ENCODE results near the gene ZNF581.

Gene ZNF581

GRCh38 chr19:55611983-55612645 lies 31.3 kb upstream of the ZNF581 start:
- no peak for DNase-seq

- no peak for DNase-seq
Observed at GRCh38 chr19:55613396-55613795, 30.1 kb upstream of the ZNF581 start.

GRCh38 chr19:55613930-55614710 lies 29.3 kb upstream of the ZNF581 start:
- DNase-seq: no peak

- DNase-seq: no peak
Observed at GRCh38 chr19:55614711-55615542, 28.5 kb upstream of the ZNF581 start.

- DNase-seq: no peak
Observed at GRCh38 chr19:55615543-55616394, 27.7 kb upstream of the ZNF581 start.

- DNase-seq: no peak
Observed at GRCh38 chr19:55616395-55616875, 27.0 kb upstream of the ZNF581 start.

GRCh38 chr19:55617426-55617825 lies 26.0 kb upstream of the ZNF581 start:
- DNase-seq: no peak

GRCh38 chr19:55618426-55618825 lies 25.0 kb upstream of the ZNF581 start:
- DNase-seq: no peak

- DNase-seq: no peak
Observed at GRCh38 chr19:55619286-55619685, 24.2 kb upstream of the ZNF581 start.

- no peak for DNase-seq
Observed at GRCh38 chr19:55620410-55621204, 22.8 kb upstream of the ZNF581 start.

GRCh38 chr19:55621205-55621672 lies 22.2 kb upstream of the ZNF581 start:
- no peak for DNase-seq

- no peak for DNase-seq
Observed at GRCh38 chr19:55621673-55622231, 21.7 kb upstream of the ZNF581 start.

- no peak for DNase-seq
Observed at GRCh38 chr19:55622242-55622969, 21.0 kb upstream of the ZNF581 start.

- DNase-seq: no peak
Observed at GRCh38 chr19:55623130-55623529, 20.3 kb upstream of the ZNF581 start.

- no peak for DNase-seq
Observed at GRCh38 chr19:55623561-55623960, 19.9 kb upstream of the ZNF581 start.

- DNase-seq: peak; percentile 93 to 96 (median 94)
Observed at GRCh38 chr19:55624109-55625003, 19.1 kb upstream of the ZNF581 start, which contains the start of gene ZNF784. Gene ZNF784 (minus strand): TSS chr19:55624566. CDS start chr19:55624561, 5 bp downstream.

- no peak for DNase-seq
Observed at GRCh38 chr19:55625004-55625326, 18.5 kb upstream of the ZNF581 start.

GRCh38 chr19:55626350-55626749 lies 17.1 kb upstream of the ZNF581 start:
- peak in 1 of 4 experiments; percentile 10 for DNase-seq

GRCh38 chr19:55632463-55632834 lies 11.0 kb upstream of the ZNF581 start:
- peak; percentile 48 to 76 (median 63) for DNase-seq
